Chondrocyte (in vitro differentiated cells): Measurements from ENCODE around the gene PI4K2A. TPM values are rescaled to one million over a fixed set of nuclear protein-coding genes. Genes with fewer than 3 reads are reported as not detected.

ENCODE experiments used
- DNase-seq: peaks from one replicate; pipeline ENCODE4 v3.0.0; 2021; ENCODE audit warnings: mixed read lengths, low spot score
- H3K27ac Mint-ChIP-seq: one replicate; pipeline ENCODE4 v1.8.0; 2021; ENCODE audit warnings: mild to moderate bottlenecking, moderate library complexity, mixed read lengths; ENCODE audit not compliant: unreplicated experiment
- H3K27me3 Mint-ChIP-seq: 2 replicates; pipeline ENCODE4 v1.8.0; 2021; ENCODE audit warnings: low read depth, mixed read lengths
- H3K36me3 Mint-ChIP-seq: 2 replicates; pipeline ENCODE4 v1.8.0; 2021; ENCODE audit warnings: low read depth, mixed read lengths
- H3K4me1 Mint-ChIP-seq: 2 replicates; pipeline ENCODE4 v1.8.0; 2021; ENCODE audit warnings: low read depth, mild to moderate bottlenecking, mixed read lengths
- H3K4me3 Mint-ChIP-seq: one replicate; pipeline ENCODE4 v1.8.0; 2021; ENCODE audit warnings: mild to moderate bottlenecking, moderate library complexity, mixed read lengths; ENCODE audit not compliant: unreplicated experiment
- H3K9me3 Mint-ChIP-seq: 2 replicates; pipeline ENCODE4 v1.8.0; 2021; ENCODE audit warnings: low read depth, mixed read lengths
- CTCF ChIP-seq: fragments of 200-600 bp; sonication (generic); IDR thresholded peaks from 2 replicates; pipeline ENCODE4 v1.5.0; 2021; ENCODE audit warnings: antibody characterized with exemption, mild to moderate bottlenecking, moderate library complexity
- total RNA-seq: library from RNA; stranded (reverse); gene quantifications from 3 replicates; pipeline ENCODE4 v1.2.1, GENCODE V29; 2021

The PI4K2A gene
- total RNA-seq, 1 donor from 2014 or later: 20.1 TPM

- H3K4me1 Mint-ChIP-seq: peaks cover 4% of the 10 kb centered on the region
- peaks cover 38% of the 10 kb centered on the region for H3K36me3 Mint-ChIP-seq
- H3K27me3 Mint-ChIP-seq: no peaks in the 10 kb centered on the region
- H3K4me3 Mint-ChIP-seq: no peak overlapping the region
- no peak for DNase-seq
- no peaks in the 10 kb centered on the region for H3K9me3 Mint-ChIP-seq
- no peak for TF ChIP-seq CTCF
- H3K27ac Mint-ChIP-seq: no peak overlapping the region
Measured at GRCh38 chr10:97664282-97664850, 23.9 kb downstream of the PI4K2A start.

GRCh38 chr10:97666992-97667391 is 26.5 kb downstream of the PI4K2A start:
- no peaks in the 10 kb centered on the region for H3K4me1 Mint-ChIP-seq
- H3K27ac Mint-ChIP-seq: no peak overlapping the region

GRCh38 chr10:97667463-97667862 is 27.0 kb downstream of the PI4K2A start:
- no peaks in the 10 kb centered on the region for H3K27me3 Mint-ChIP-seq
- H3K36me3 Mint-ChIP-seq: peaks cover 36% of the 10 kb centered on the region
- no peaks in the 10 kb centered on the region for H3K4me1 Mint-ChIP-seq
- H3K9me3 Mint-ChIP-seq: no peaks in the 10 kb centered on the region
- no peak for DNase-seq
- no peak for TF ChIP-seq CTCF
- H3K27ac Mint-ChIP-seq: no peak overlapping the region
- no peak overlapping the region for H3K4me3 Mint-ChIP-seq

More at GRCh38 chr10:97666992-97667391, 26.5 kb downstream of the PI4K2A start:
- H3K36me3 Mint-ChIP-seq: peaks cover 37% of the 10 kb centered on the region
- no peak for TF ChIP-seq CTCF
- H3K27me3 Mint-ChIP-seq: no peaks in the 10 kb centered on the region
- no peaks in the 10 kb centered on the region for H3K9me3 Mint-ChIP-seq
- no peak for DNase-seq
- no peak overlapping the region for H3K4me3 Mint-ChIP-seq

DNA sequence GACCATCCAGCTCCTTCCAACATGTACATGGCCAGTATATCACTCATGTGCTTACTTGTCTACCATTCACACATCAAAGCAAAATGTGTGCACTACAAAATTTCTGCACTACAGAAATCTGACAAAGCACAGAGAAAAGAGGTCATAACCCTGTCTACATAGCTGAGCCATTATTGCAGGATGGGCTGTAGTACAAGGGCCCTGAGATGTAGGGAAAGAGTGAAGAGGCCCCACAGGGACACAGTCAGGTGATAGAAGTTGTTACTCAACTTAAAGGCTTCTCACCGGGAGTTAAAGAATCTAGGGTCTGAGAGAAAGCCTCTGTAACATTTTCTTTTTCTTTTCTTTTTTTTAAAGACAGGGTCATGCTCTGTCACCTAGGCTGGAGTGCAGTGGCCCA is 29.1 kb downstream of the PI4K2A start:
- H3K36me3 Mint-ChIP-seq: peaks cover 31% of the 10 kb centered on the region
- no peaks in the 10 kb centered on the region for H3K4me1 Mint-ChIP-seq
- no peak for TF ChIP-seq CTCF
- no peak for DNase-seq
- no peaks in the 10 kb centered on the region for H3K27me3 Mint-ChIP-seq
- H3K27ac Mint-ChIP-seq: no peak overlapping the region
- H3K4me3 Mint-ChIP-seq: no peak overlapping the region
- no peaks in the 10 kb centered on the region for H3K9me3 Mint-ChIP-seq

GRCh38 chr10:97673736-97674525 is 33.5 kb downstream of the PI4K2A start:
- Mint-ChIP-seq H3K36me3 (peaks cover 19% of the 10 kb centered on the region), H3K27ac (no peak overlapping the region), H3K4me3 (no peak overlapping the region), H3K9me3 (no peaks in the 10 kb centered on the region), H3K27me3 (no peaks in the 10 kb centered on the region), H3K4me1 (no peaks in the 10 kb centered on the region)
- DNase-seq: no peak
- no peak for TF ChIP-seq CTCF
